H9 (cell line): Measurements from ENCODE around the gene IGF1R. TPM values are rescaled to one million over a fixed set of nuclear protein-coding genes. Genes with fewer than 3 reads are reported as not detected.
A peak's percentile ranks its signal among the peaks of the same experiment; 100 is the strongest.

Source experiments
- DNase-seq: peaks from one replicate; pipeline ENCODE4 v3.0.0-alpha.2; 2017
- H2AFZ ChIP-seq: one replicate; pipeline ENCODE4 v1.6.1; 2013; ENCODE audit warnings: mild to moderate bottlenecking, low read length, control low read depth, moderate library complexity
- H2AK5ac ChIP-seq: 2 replicates; pipeline ENCODE4 v1.6.1; 2013; ENCODE audit warnings: low read length, control low read depth, mixed read lengths; ENCODE audit not compliant: insufficient read length
- H2BK120ac ChIP-seq: one replicate; pipeline ENCODE4 v1.6.1; 2013; ENCODE audit warnings: low read depth, mild to moderate bottlenecking, low read length, control low read depth, inconsistent platforms; ENCODE audit not compliant: poor library complexity, severe bottlenecking
- H2BK12ac ChIP-seq: 2 replicates; pipeline ENCODE4 v1.6.1; 2013; ENCODE audit warnings: low read length, control low read depth, mixed read lengths, low read depth; ENCODE audit not compliant: insufficient read length
- H2BK15ac ChIP-seq: 2 replicates; pipeline ENCODE4 v1.6.1; 2013; ENCODE audit warnings: low read depth, low read length, control low read depth
- H2BK20ac ChIP-seq: one replicate; pipeline ENCODE4 v1.6.1; 2013; ENCODE audit warnings: low read depth, mild to moderate bottlenecking, low read length, control low read depth, inconsistent platforms; ENCODE audit not compliant: poor library complexity, severe bottlenecking
- H2BK5ac ChIP-seq: 2 replicates; pipeline ENCODE4 v1.6.1; 2013; ENCODE audit warnings: low read length, control low read depth, mixed read lengths; ENCODE audit not compliant: insufficient read length
- H3K14ac ChIP-seq: 2 replicates; pipeline ENCODE4 v1.6.1; 2013; ENCODE audit warnings: low read length, control low read depth; ENCODE audit not compliant: insufficient read depth
- H3K18ac ChIP-seq: 2 replicates; pipeline ENCODE4 v1.6.1; 2013; ENCODE audit warnings: low read depth, mild to moderate bottlenecking, mixed read lengths, low read length, control low read depth; ENCODE audit not compliant: insufficient read length
- H3K23ac ChIP-seq: 2 replicates; pipeline ENCODE4 v1.6.1; 2013; ENCODE audit warnings: low read length, control low read depth, mixed read lengths, low read depth; ENCODE audit not compliant: insufficient read length
- H3K23me2 ChIP-seq: 2 replicates; pipeline ENCODE4 v1.6.1; 2013; ENCODE audit warnings: low read depth, mild to moderate bottlenecking, mixed read lengths, low read length, control low read depth; ENCODE audit not compliant: insufficient read length, poor library complexity, severe bottlenecking
- H3K27ac ChIP-seq: 2 replicates; pipeline ENCODE4 v1.5.1; 2013; ENCODE audit warnings: low read length, control low read depth, mixed read lengths, low read depth; ENCODE audit not compliant: insufficient read length
- H3K27me3 ChIP-seq: 2 replicates; pipeline ENCODE4 v1.6.1; 2013; ENCODE audit warnings: low read length, control low read depth, inconsistent platforms; ENCODE audit not compliant: insufficient read depth
- H3K4ac ChIP-seq: 2 replicates; pipeline ENCODE4 v1.6.1; 2013; ENCODE audit warnings: low read depth, mild to moderate bottlenecking, control low read depth, inconsistent platforms, low read length, moderate library complexity
- H3K4me1 ChIP-seq: 2 replicates; pipeline ENCODE4 v1.6.1; 2013; ENCODE audit warnings: low read length, control low read depth, inconsistent platforms; ENCODE audit not compliant: insufficient read depth
- H3K4me2 ChIP-seq: 2 replicates; pipeline ENCODE4 v1.6.1; 2013; ENCODE audit warnings: low read length, control low read depth, mixed read lengths; ENCODE audit not compliant: insufficient read length, insufficient read depth
- H3K56ac ChIP-seq: 2 replicates; pipeline ENCODE4 v1.6.1; 2013; ENCODE audit warnings: low read depth, mild to moderate bottlenecking, mixed read lengths, low read length, control low read depth; ENCODE audit not compliant: insufficient read length
- H3K79me1 ChIP-seq: 2 replicates; pipeline ENCODE4 v1.6.1; 2013; ENCODE audit warnings: low read depth, mild to moderate bottlenecking, moderate library complexity, low read length, control low read depth, inconsistent platforms; ENCODE audit not compliant: insufficient read depth, poor library complexity, severe bottlenecking
- H3K79me2 ChIP-seq: 2 replicates; pipeline ENCODE4 v1.6.1; 2013; ENCODE audit warnings: low read length, control low read depth, inconsistent platforms; ENCODE audit not compliant: insufficient read depth
- H3K9ac ChIP-seq: 2 replicates; pipeline ENCODE4 v1.6.1; 2013; ENCODE audit warnings: low read length, control low read depth, mixed read lengths; ENCODE audit not compliant: insufficient read length; ENCODE audit errors: extremely low read depth
- H3K9me3 ChIP-seq: one replicate; pipeline ENCODE4 v1.6.1; 2013; ENCODE audit warnings: low read depth, low read length, inconsistent platforms; ENCODE audit not compliant: control insufficient read depth
- H3T11ph ChIP-seq: one replicate; pipeline ENCODE4 v1.6.1; 2013; ENCODE audit warnings: mild to moderate bottlenecking, low read length, control low read depth, inconsistent platforms
- H4K20me1 ChIP-seq: one replicate; pipeline ENCODE4 v1.6.1; 2013; ENCODE audit not compliant: control insufficient read depth, insufficient read length, insufficient read depth
- H4K5ac ChIP-seq: 2 replicates; pipeline ENCODE4 v1.6.1; 2013; ENCODE audit warnings: low read depth, mild to moderate bottlenecking, mixed read lengths, low read length, control low read depth; ENCODE audit not compliant: insufficient read length
- H4K8ac ChIP-seq: replicated peaks from 2 replicates; pipeline ENCODE4 v1.6.1; 2013; ENCODE audit warnings: low read length, control low read depth, mixed read lengths, low read depth; ENCODE audit not compliant: insufficient read length
- H4K91ac ChIP-seq: 2 replicates; pipeline ENCODE4 v1.6.1; 2013; ENCODE audit warnings: low read depth, mild to moderate bottlenecking, moderate library complexity, mixed read lengths, low read length, control low read depth; ENCODE audit not compliant: insufficient read length
- H3K27ac Mint-ChIP-seq, 3 experiments: 2 replicates in 2 of 3; 3 replicates in 1 of 3; pipeline ENCODE4 v1.8.0; 2020 to 2021; ENCODE audit warnings: mixed read lengths in 3 of 3, mild to moderate bottlenecking in 1 of 3, moderate library complexity in 1 of 3
- H3K27me3 Mint-ChIP-seq: 2 replicates; pipeline ENCODE4 v1.8.0; 2021; ENCODE audit warnings: low read depth, mild to moderate bottlenecking, moderate library complexity, mixed read lengths
- H3K36me3 Mint-ChIP-seq, 3 experiments: 2 replicates in 2 of 3; 3 replicates in 1 of 3; pipeline ENCODE4 v1.8.0; 2020 to 2021; ENCODE audit warnings: low read depth in 3 of 3, mixed read lengths in 3 of 3; ENCODE audit not compliant: insufficient read depth in 1 of 3
- H3K4me1 Mint-ChIP-seq, 2 experiments: 2 replicates each; pipeline ENCODE4 v1.8.0; 2020; ENCODE audit warnings: mixed read lengths in 2 of 2
- H3K4me3 Mint-ChIP-seq, 2 experiments: 2 replicates in 1 of 2; 3 replicates in 1 of 2; pipeline ENCODE4 v1.8.0; 2020 to 2021; ENCODE audit warnings: mild to moderate bottlenecking in 2 of 2, mixed read lengths in 2 of 2, moderate library complexity in 1 of 2
- H3K9me3 Mint-ChIP-seq, 2 experiments: 2 replicates in 1 of 2; 3 replicates in 1 of 2; pipeline ENCODE4 v1.8.0; 2020; ENCODE audit warnings: mild to moderate bottlenecking in 2 of 2, mixed read lengths in 2 of 2, moderate library complexity in 1 of 2
- CTCF ChIP-seq: fragments of 200-600 bp; sonication (generic); conservative IDR thresholded peaks from 3 replicates; pipeline ENCODE4 v1.8.0; 2021; ENCODE audit warnings: antibody characterized with exemption, mild to moderate bottlenecking
- WGBS: extraction: QIAGEN DNeasy Blood & Tissue Kit; methylation state at CpG from one replicate; pipeline ENCODE4 v1.1.7; 2013; ENCODE audit warnings: missing lambda C conversion rate, low lambda C conversion rate, mixed read lengths; ENCODE audit not compliant: insufficient read length; ENCODE audit errors: extremely low coverage; 5-methylcytosine and 5-hydroxymethylcytosine counted together
- total RNA-seq: library from RNA; stranded (reverse); gene quantifications from 2 replicates; pipeline ENCODE4 v1.2.1, GENCODE V29; 2021

IGF1R gene
- total RNA-seq, 1 experiment from 2014 or later = 70.0 TPM

GRCh38 chr15:98866511-98866910 is 218.2 kb downstream of the IGF1R start:
- H3K23me2 ChIP-seq = peaks cover 6% of the 10 kb centered on the region
- H3K4me2 ChIP-seq = no peak overlapping the region
- H2BK120ac ChIP-seq = no peak overlapping the region
- H3K23ac ChIP-seq = no peak overlapping the region
- peaks cover 18% of the 10 kb centered on the region; the same call in 1 of the 2 replicates for H3K79me2 ChIP-seq
- no peak overlapping the region for H2AK5ac ChIP-seq
- Mint-ChIP-seq H3K27me3 (no peaks in the 10 kb centered on the region), H3K36me3 (peaks cover 0 to 1% (median 0%) of the 10 kb centered on the region in 3 experiments; a peak in 3 of 7 replicates), H3K9me3 (no peaks in the 10 kb centered on the region), H3K4me3 (peak overlapping the region; percentile 7 to 31; a peak in 3 of 5 replicates), H3K27ac (peak overlapping the region; percentile 81 to 95 (median 89); a peak in 6 of 7 replicates), H3K4me1 (peaks cover 45 to 46% of the 10 kb centered on the region in 2 experiments)
- H3K14ac ChIP-seq = peak overlapping the region; percentile 0; the same call in 1 of the 2 replicates
- no peaks in the 10 kb centered on the region for H4K20me1 ChIP-seq
- H3K56ac ChIP-seq = no peak overlapping the region
- H4K5ac ChIP-seq = no peak overlapping the region
- no peaks in the 10 kb centered on the region for H3K27me3 ChIP-seq
- peaks cover 11% of the 10 kb centered on the region; the same call in 1 of the 2 replicates for H3K4me1 ChIP-seq
- no peak overlapping the region for H2AFZ ChIP-seq
- no peaks in the 10 kb centered on the region for H3K9me3 ChIP-seq
- H4K8ac ChIP-seq = no peak overlapping the region
- H4K91ac ChIP-seq = no peak overlapping the region
- H2BK20ac ChIP-seq = no peak overlapping the region
- no peak for TF ChIP-seq CTCF
- no peak overlapping the region for H3T11ph ChIP-seq
- no CpG with 5 or more reads among the region's 11 CpGs for WGBS
- H3K4ac ChIP-seq = no peak overlapping the region
- H3K18ac ChIP-seq = no peak overlapping the region
- H2BK15ac ChIP-seq = no peak overlapping the region
- H3K79me1 ChIP-seq = peaks cover 6% of the 10 kb centered on the region
- H3K9ac ChIP-seq = no peak overlapping the region
- H2BK12ac ChIP-seq = no peak overlapping the region
- no peak overlapping the region for H2BK5ac ChIP-seq
- H3K27ac ChIP-seq = no peak overlapping the region
- DNase-seq = no peak
